ENCODE results near the gene COL4A1. TPM values are rescaled to one million over a fixed set of nuclear protein-coding genes. Genes with fewer than 3 reads are reported as not detected.

Gene COL4A1
- polyA plus RNA-seq, 1 donor = 146 TPM

DNA sequence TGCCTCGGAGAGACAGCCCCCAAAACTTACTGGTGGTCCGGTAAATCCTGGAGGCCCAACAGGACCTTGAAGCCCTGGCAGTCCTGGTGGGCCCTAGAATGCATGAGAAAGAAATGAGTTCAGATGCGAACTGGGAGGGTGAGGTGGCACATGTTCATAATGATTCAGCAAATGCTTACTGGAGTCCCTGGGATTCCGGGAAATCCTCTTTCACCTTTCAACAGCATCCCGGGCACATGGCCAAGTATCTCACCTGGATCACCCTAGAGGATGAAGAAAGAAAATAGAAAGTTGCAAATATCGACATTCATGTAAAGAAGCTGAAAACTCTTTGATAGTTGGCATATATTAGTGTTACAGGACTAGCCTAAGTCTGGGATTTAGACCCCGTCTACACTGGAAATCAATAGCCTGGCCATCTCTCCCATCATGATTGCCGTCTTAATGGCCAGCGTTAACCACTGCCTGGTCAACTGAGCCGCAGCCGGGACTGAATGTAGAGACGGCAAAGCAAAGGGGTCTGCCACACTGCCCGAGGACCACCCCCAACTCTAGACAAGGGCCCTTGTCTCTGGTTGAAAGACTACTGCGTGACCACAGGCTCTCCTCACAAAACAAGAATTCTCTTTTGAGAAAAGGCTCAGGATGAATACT, 96.9 kb downstream of the COL4A1 start:
- peaks cover 27% of the 10 kb centered on the region for H3K36me3 ChIP-seq (ENCODE audit: control insufficient read depth, insufficient read depth, low read length)
- H3K4me3 ChIP-seq (ENCODE audit: low read length) = no peak overlapping the region
- peaks cover 10% of the 10 kb centered on the region for H3K4me1 ChIP-seq (ENCODE audit: control insufficient read depth, insufficient read depth, low read length)
- 0% methylated on average over 1 of the region's 14 CpGs for WGBS (ENCODE audit: insufficient coverage, low lambda C conversion rate)
- H3K27me3 ChIP-seq (ENCODE audit: control insufficient read depth, insufficient read depth, low read length) = no peaks in the 10 kb centered on the region
- H3K27ac ChIP-seq (ENCODE audit: low read length) = no peak overlapping the region
- no peak for DNase-seq
- no peaks in the 10 kb centered on the region for H3K9me3 ChIP-seq (ENCODE audit: control insufficient read depth, low read depth, low read length)

- Histone ChIP-seq H3K36me3 (ENCODE audit: control insufficient read depth, insufficient read depth, low read length) (peaks cover 24% of the 10 kb centered on the region), H3K4me3 (ENCODE audit: low read length) (no peak overlapping the region)
Measured at GRCh38 chr13:110208116-110208515, 98.8 kb downstream of the COL4A1 start.

GRCh38 chr13:110206996-110207395, 100.0 kb downstream of the COL4A1 start:
- DNase-seq = no peak
- Histone ChIP-seq H3K36me3 (ENCODE audit: control insufficient read depth, insufficient read depth, low read length) (peaks cover 17% of the 10 kb centered on the region), H3K27me3 (ENCODE audit: control insufficient read depth, insufficient read depth, low read length) (no peaks in the 10 kb centered on the region), H3K27ac (ENCODE audit: low read length) (peak overlapping the region; percentile 84), H3K4me3 (ENCODE audit: low read length) (no peak overlapping the region), H3K4me1 (ENCODE audit: control insufficient read depth, insufficient read depth, low read length) (peaks cover 13% of the 10 kb centered on the region), H3K9me3 (ENCODE audit: control insufficient read depth, low read depth, low read length) (no peaks in the 10 kb centered on the region)
- WGBS (ENCODE audit: insufficient coverage, low lambda C conversion rate) = no CpG with 5 or more reads among the region's 2 CpGs

More at GRCh38 chr13:110208116-110208515, 98.8 kb downstream of the COL4A1 start:
- DNase-seq = no peak
- no CpG with 5 or more reads among the region's 10 CpGs for WGBS (ENCODE audit: insufficient coverage, low lambda C conversion rate)
- no peak overlapping the region for H3K27ac ChIP-seq (ENCODE audit: low read length)
- H3K4me1 ChIP-seq (ENCODE audit: control insufficient read depth, insufficient read depth, low read length) = peaks cover 13% of the 10 kb centered on the region
- no peaks in the 10 kb centered on the region for H3K27me3 ChIP-seq (ENCODE audit: control insufficient read depth, insufficient read depth, low read length)
- H3K9me3 ChIP-seq (ENCODE audit: control insufficient read depth, low read depth, low read length) = no peaks in the 10 kb centered on the region

DNA sequence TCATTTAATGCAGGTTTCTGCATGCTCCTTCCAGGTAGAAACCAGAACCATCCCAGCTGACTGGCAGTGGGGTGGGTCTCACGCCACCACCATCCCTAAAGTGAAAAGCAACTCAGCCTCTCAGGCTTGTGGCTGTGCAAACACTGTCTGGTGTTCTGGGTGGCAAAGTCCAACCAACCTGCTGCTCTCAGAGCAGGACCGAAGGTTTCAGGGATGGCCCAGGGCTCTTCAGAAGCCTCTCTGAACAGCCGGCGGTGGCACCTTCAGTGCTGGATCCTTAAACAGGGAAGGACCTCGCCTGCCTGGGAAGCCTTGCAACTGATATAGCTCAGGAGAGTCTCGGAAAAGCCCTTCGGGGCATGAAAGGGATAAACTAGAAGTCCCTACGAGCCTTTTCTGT, 100.8 kb downstream of the COL4A1 start:
- 40% methylated on average over 1 of the region's 8 CpGs for WGBS (ENCODE audit: insufficient coverage, low lambda C conversion rate)
- H3K27me3 ChIP-seq (ENCODE audit: control insufficient read depth, insufficient read depth, low read length) = no peaks in the 10 kb centered on the region
- H3K27ac ChIP-seq (ENCODE audit: low read length) = peak overlapping the region; percentile 84
- peaks cover 16% of the 10 kb centered on the region for H3K36me3 ChIP-seq (ENCODE audit: control insufficient read depth, insufficient read depth, low read length)
- H3K4me3 ChIP-seq (ENCODE audit: low read length) = no peak overlapping the region
- no peaks in the 10 kb centered on the region for H3K9me3 ChIP-seq (ENCODE audit: control insufficient read depth, low read depth, low read length)
- H3K4me1 ChIP-seq (ENCODE audit: control insufficient read depth, insufficient read depth, low read length) = peaks cover 13% of the 10 kb centered on the region
- DNase-seq = peak; percentile 80 to 91

- no peak overlapping the region for H3K4me3 ChIP-seq (ENCODE audit: low read length)
- no peaks in the 10 kb centered on the region for H3K9me3 ChIP-seq (ENCODE audit: control insufficient read depth, low read depth, low read length)
- no peak for DNase-seq
- peaks cover 17% of the 10 kb centered on the region for H3K36me3 ChIP-seq (ENCODE audit: control insufficient read depth, insufficient read depth, low read length)
- 100% methylated on average over 2 of the region's 4 CpGs for WGBS (ENCODE audit: insufficient coverage, low lambda C conversion rate)
- peaks cover 8% of the 10 kb centered on the region for H3K4me1 ChIP-seq (ENCODE audit: control insufficient read depth, insufficient read depth, low read length)
- no peaks in the 10 kb centered on the region for H3K27me3 ChIP-seq (ENCODE audit: control insufficient read depth, insufficient read depth, low read length)
- no peak overlapping the region for H3K27ac ChIP-seq (ENCODE audit: low read length)
Measured at GRCh38 chr13:110201114-110201513, 105.8 kb downstream of the COL4A1 start.

DNA sequence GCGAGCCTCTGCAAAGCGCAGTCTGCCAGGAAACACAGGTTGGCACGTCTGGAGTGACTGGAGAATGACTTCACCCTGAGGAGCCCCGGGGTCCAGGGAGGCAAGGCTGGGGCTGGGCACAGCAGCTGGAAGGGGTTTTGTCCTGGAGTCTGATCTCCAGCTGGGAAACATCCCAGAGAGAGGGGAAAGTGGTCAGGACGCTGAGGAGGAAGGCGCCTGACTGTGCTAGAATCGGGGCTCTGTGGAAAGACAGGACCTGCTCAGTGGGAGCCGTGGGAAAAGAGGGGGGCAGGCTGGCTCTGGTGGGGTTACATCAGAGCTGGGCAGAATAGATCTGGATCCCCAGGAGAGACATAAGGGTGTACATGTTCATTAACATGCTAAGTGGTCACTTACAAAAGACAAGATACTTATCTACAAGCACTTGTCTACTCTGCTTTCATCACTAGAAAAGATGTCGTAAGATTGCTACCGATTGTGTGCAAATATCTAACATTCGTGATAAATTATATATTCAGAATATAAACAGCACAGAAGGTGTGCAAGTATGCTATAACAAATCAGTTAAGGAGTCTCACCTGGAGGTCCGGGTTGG, 106.6 kb downstream of the COL4A1 start:
- H3K27ac ChIP-seq (ENCODE audit: low read length) = no peak overlapping the region
- H3K36me3 ChIP-seq (ENCODE audit: control insufficient read depth, insufficient read depth, low read length) = peaks cover 16% of the 10 kb centered on the region
- no peak overlapping the region for H3K4me3 ChIP-seq (ENCODE audit: low read length)
- H3K4me1 ChIP-seq (ENCODE audit: control insufficient read depth, insufficient read depth, low read length) = peaks cover 11% of the 10 kb centered on the region
- DNase-seq = no peak
- H3K9me3 ChIP-seq (ENCODE audit: control insufficient read depth, low read depth, low read length) = no peaks in the 10 kb centered on the region
- H3K27me3 ChIP-seq (ENCODE audit: control insufficient read depth, insufficient read depth, low read length) = no peaks in the 10 kb centered on the region
- WGBS (ENCODE audit: insufficient coverage, low lambda C conversion rate) = no CpG with 5 or more reads among the region's 12 CpGs

DNA sequence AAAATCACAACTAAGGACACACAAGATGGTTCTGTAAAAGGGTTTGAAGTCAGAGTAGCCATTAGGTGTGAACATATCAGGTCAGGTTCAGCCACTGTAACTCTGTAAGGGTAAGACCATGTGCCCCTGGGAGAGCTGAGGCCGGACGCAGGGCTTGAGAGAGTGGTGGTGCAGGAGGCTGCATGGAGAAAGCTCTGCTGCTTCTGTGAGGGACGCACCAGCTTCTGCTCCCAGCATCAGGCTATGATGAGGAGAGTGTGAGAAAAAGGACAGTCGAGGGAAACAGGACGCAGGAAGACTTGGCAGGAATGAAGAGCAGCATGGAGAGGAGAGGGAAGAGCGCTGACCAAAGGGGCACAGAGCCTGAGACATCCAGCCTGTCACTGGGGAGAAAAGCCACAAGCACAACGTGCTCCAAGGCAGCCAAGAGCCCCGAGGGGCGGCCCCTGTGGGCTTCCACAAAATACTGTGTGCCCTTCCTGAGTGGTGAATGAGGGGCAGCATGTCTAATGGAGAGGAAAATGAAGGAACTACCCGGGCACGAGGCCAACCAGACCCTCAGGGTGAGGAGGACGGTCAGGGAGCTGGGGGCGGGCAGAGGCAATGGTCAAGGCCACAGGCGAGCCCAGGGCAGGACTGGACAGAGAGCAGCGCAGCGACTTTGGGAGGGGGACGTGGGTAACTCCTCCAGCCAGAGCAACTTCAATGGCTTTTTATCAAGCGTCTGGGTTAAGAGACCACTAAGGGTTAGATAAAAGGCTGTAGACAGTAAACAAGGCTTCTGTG, 107.7 kb downstream of the COL4A1 start:
- Histone ChIP-seq H3K4me1 (ENCODE audit: control insufficient read depth, insufficient read depth, low read length) (peaks cover 8% of the 10 kb centered on the region), H3K36me3 (ENCODE audit: control insufficient read depth, insufficient read depth, low read length) (peaks cover 16% of the 10 kb centered on the region), H3K27me3 (ENCODE audit: control insufficient read depth, insufficient read depth, low read length) (no peaks in the 10 kb centered on the region), H3K4me3 (ENCODE audit: low read length) (no peak overlapping the region), H3K27ac (ENCODE audit: low read length) (no peak overlapping the region), H3K9me3 (ENCODE audit: control insufficient read depth, low read depth, low read length) (no peaks in the 10 kb centered on the region)
- DNase-seq = no peak
- WGBS (ENCODE audit: insufficient coverage, low lambda C conversion rate) = 94% methylated on average over 4 of the region's 18 CpGs

DNA sequence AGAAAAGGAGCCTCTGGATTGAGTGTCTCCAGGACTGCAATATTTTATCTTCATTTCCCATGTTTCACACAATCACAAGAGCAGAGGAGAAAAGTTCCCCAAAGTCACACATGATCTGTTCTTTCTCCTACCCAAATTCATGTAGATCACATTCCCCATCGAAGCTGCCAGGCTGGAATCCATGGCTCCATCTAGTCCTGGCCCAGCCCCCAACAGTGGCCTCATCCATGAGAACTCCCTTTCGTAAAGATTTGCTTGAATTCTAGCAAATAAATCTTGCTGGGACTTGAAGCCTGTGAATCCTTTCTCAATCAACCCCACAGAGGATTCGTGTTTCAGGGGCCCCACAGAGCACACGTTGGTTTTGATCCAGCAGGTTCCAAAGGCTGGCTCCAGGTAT, 109.5 kb downstream of the COL4A1 start:
- H3K4me1 ChIP-seq (ENCODE audit: control insufficient read depth, insufficient read depth, low read length) = peaks cover 8% of the 10 kb centered on the region
- no peaks in the 10 kb centered on the region for H3K9me3 ChIP-seq (ENCODE audit: control insufficient read depth, low read depth, low read length)
- DNase-seq = no peak
- no peak overlapping the region for H3K4me3 ChIP-seq (ENCODE audit: low read length)
- WGBS (ENCODE audit: insufficient coverage, low lambda C conversion rate) = 100% methylated on average over 2 of the region's 4 CpGs
- no peaks in the 10 kb centered on the region for H3K27me3 ChIP-seq (ENCODE audit: control insufficient read depth, insufficient read depth, low read length)
- no peak overlapping the region for H3K27ac ChIP-seq (ENCODE audit: low read length)
- H3K36me3 ChIP-seq (ENCODE audit: control insufficient read depth, insufficient read depth, low read length) = peaks cover 29% of the 10 kb centered on the region

DNA sequence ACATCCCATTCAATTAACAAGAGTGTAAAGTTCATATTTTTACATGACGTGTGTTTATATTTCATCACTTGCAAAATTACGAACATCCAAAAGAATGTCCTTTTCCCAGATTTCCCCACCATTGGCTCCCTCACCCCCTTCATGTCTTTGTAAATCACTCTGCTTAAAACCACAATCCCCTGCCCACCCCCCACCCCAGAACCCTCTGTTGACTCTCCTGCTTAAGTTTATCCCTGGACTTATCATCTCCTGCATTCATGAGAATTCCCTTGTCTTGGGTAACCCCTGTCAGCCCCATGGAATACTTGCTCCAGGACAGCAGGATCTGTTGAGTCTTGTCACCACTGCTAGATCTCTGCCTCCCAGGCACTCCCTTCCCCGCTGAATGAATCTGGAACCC, 109.9 kb downstream of the COL4A1 start:
- H3K36me3 ChIP-seq (ENCODE audit: control insufficient read depth, insufficient read depth, low read length) = peaks cover 32% of the 10 kb centered on the region

DNA sequence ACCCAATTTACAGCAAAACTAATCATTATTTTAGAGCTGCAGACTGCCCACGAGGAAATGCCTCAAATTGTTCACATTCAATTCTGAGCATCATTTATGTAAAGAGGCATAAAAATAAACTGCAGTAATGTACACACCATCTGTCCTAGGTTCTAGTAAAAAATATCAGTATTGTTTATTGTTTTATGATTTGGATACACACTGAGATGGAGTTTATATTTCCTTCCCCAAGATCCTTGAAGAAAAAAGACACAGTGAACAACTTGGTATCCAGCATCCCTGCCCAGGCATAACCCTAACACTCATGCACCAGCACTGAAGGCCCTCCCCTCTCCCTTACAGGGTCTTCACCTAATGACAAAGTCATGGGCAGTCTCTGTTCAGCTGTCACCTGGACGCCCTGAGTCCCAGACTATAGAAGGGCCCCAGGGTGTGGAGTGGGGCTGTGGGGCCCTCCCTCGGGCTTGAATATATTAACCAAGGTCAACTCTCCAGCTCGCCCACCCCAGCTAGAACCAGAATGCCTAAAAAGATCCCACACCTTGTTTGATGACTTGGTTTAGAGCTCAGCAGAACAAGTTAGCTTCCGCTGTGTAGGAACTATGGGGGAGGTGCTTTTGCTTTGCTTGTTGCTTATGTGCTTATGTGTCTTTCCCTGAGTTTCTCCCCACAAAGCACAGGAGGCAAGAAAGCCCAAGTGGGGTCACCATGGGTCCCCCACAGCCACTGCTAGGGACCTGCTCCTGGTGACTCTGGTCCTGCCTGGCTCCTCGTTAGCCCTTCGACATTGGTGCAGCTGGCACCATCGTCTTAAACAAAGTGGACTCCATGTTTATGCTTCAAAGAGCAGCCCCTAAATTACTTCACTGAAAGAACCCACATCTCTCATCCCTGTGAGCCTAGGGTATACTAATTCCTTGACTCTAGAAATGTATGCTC, 111.1 kb downstream of the COL4A1 start:
- Histone ChIP-seq H3K36me3 (ENCODE audit: control insufficient read depth, insufficient read depth, low read length) (peaks cover 33% of the 10 kb centered on the region), H3K27me3 (ENCODE audit: control insufficient read depth, insufficient read depth, low read length) (no peaks in the 10 kb centered on the region), H3K4me3 (ENCODE audit: low read length) (no peak overlapping the region), H3K4me1 (ENCODE audit: control insufficient read depth, insufficient read depth, low read length) (peaks cover 8% of the 10 kb centered on the region), H3K27ac (ENCODE audit: low read length) (no peak overlapping the region), H3K9me3 (ENCODE audit: control insufficient read depth, low read depth, low read length) (no peaks in the 10 kb centered on the region)
- no peak for DNase-seq
- WGBS (ENCODE audit: insufficient coverage, low lambda C conversion rate) = 80% methylated on average over 1 of the region's 8 CpGs

More for the DNA sequence above, 109.9 kb downstream of the COL4A1 start:
- 68% methylated on average over 2 of the region's 3 CpGs for WGBS (ENCODE audit: insufficient coverage, low lambda C conversion rate)
- H3K27me3 ChIP-seq (ENCODE audit: control insufficient read depth, insufficient read depth, low read length) = no peaks in the 10 kb centered on the region
- no peaks in the 10 kb centered on the region for H3K9me3 ChIP-seq (ENCODE audit: control insufficient read depth, low read depth, low read length)
- H3K27ac ChIP-seq (ENCODE audit: low read length) = no peak overlapping the region
- no peak overlapping the region for H3K4me3 ChIP-seq (ENCODE audit: low read length)
- DNase-seq = no peak
- H3K4me1 ChIP-seq (ENCODE audit: control insufficient read depth, insufficient read depth, low read length) = peaks cover 8% of the 10 kb centered on the region

All from large intestine (tissue), 3 donors.